HepG2 (cell line): Measurements from ENCODE around the gene SEC11A. TPM values are rescaled to one million over a fixed set of nuclear protein-coding genes. Genes with fewer than 3 reads are reported as not detected.

ENCODE experiments used
- ARID5B ChIP-seq: IDR thresholded peaks from 2 replicates; pipeline ENCODE4 v1.4.0; 2020; ENCODE audit warnings: mild to moderate bottlenecking, missing genetic modification reagents
- ATF4 ChIP-seq, 2 experiments: fragments of 450-650 bp in 1 of 2; sonication (generic) in 1 of 2; formaldehyde crosslinking; IDR thresholded peaks; 2 replicates each; pipeline versions ENCODE4 v1.5.0 to v1.8.0; 2020 to 2022; ENCODE audit warnings: mild to moderate bottlenecking in 1 of 2, missing genetic modification reagents in 1 of 2
- ATRX ChIP-seq: sonication (generic); formaldehyde crosslinking; IDR thresholded peaks from 2 replicates; pipeline ENCODE4 v1.4.0; 2020; ENCODE audit warnings: missing genetic modification reagents, borderline replicate concordance
- BCLAF1 ChIP-seq: fragments of 450-650 bp; IDR thresholded peaks from 2 replicates; pipeline ENCODE4 v1.6.1; 2017; ENCODE audit warnings: mild to moderate bottlenecking
- CREB1 ChIP-seq, 2 experiments: fragments of 450-650 bp in 1 of 2; IDR thresholded peaks; 2 replicates each; pipeline ENCODE4 v1.6.1; 2016 to 2017; ENCODE audit warnings: control low read depth in 1 of 2, mild to moderate bottlenecking in 1 of 2, missing compliant biosample characterization in 1 of 2, missing genetic modification characterization in 1 of 2
- DMAP1 ChIP-seq: IDR thresholded peaks from 2 replicates; pipeline ENCODE4 v1.6.1; 2016
- FOXA1 ChIP-seq, 2 experiments: fragments of 450-650 bp in 1 of 2; sonication (generic) in 1 of 2; formaldehyde crosslinking in 1 of 2; IDR thresholded peaks; 2 replicates each; pipeline versions ENCODE4 v1.4.0 to v1.6.1; 2016 to 2020; ENCODE audit warnings: missing genetic modification reagents in 1 of 2
- FOXC1 ChIP-seq: sonication (generic); formaldehyde crosslinking; IDR thresholded peaks from 2 replicates; pipeline ENCODE4 v1.8.0; 2022; ENCODE audit warnings: mild to moderate bottlenecking, missing genetic modification reagents, borderline replicate concordance
- GTF3A ChIP-seq: sonication (generic); formaldehyde crosslinking; conservative IDR thresholded peaks from 2 replicates; pipeline ENCODE4 v1.4.0; 2020; ENCODE audit warnings: mild to moderate bottlenecking, missing genetic modification reagents
- HOXA9 ChIP-seq: sonication (generic); formaldehyde crosslinking; IDR thresholded peaks from 2 replicates; pipeline ENCODE4 v1.8.1; 2022; ENCODE audit warnings: missing genetic modification reagents, mild to moderate bottlenecking, moderate library complexity, borderline replicate concordance
- JDP2 ChIP-seq: sonication (generic); formaldehyde crosslinking; IDR thresholded peaks from 2 replicates; pipeline ENCODE4 v1.8.1; 2022; ENCODE audit warnings: missing genetic modification reagents, borderline replicate concordance
- MTF2 ChIP-seq: sonication (generic); formaldehyde crosslinking; IDR thresholded peaks from 2 replicates; pipeline ENCODE4 v1.5.0; 2020; ENCODE audit warnings: missing genetic modification reagents, borderline replicate concordance
- NFATC3 ChIP-seq: sonication (generic); formaldehyde crosslinking; IDR thresholded peaks from 2 replicates; pipeline ENCODE4 v1.5.1; 2020; ENCODE audit warnings: mild to moderate bottlenecking, missing genetic modification reagents
- NONO ChIP-seq, 2 experiments: fragments of 450-650 bp in 1 of 2; sonication (generic) in 1 of 2; formaldehyde crosslinking in 1 of 2; IDR thresholded peaks in 1 of 2; conservative IDR thresholded peaks in 1 of 2; 2 replicates each; pipeline versions ENCODE4 v1.6.1 to v1.8.0; 2017 to 2022; ENCODE audit warnings: mild to moderate bottlenecking in 1 of 2, missing genetic modification reagents in 1 of 2, moderate library complexity in 1 of 2
- SCMH1 ChIP-seq: sonication (generic); formaldehyde crosslinking; IDR thresholded peaks from 2 replicates; pipeline ENCODE4 v1.9.0; 2021; ENCODE audit warnings: missing genetic modification reagents, mild to moderate bottlenecking, borderline replicate concordance
- STAT5B ChIP-seq: sonication (generic); formaldehyde crosslinking; IDR thresholded peaks from 2 replicates; pipeline ENCODE4 v1.4.0; 2020; ENCODE audit warnings: missing genetic modification reagents
- ZNF34 ChIP-seq: sonication (generic); formaldehyde crosslinking; IDR thresholded peaks from 2 replicates; pipeline ENCODE4 v1.4.0; 2020; ENCODE audit warnings: mild to moderate bottlenecking, missing genetic modification reagents, borderline replicate concordance
- ZNF550 ChIP-seq: sonication (generic); formaldehyde crosslinking; IDR thresholded peaks from 2 replicates; pipeline ENCODE4 v1.4.0; 2020; ENCODE audit warnings: mild to moderate bottlenecking, missing genetic modification reagents, borderline replicate concordance
- ZNF556 ChIP-seq: sonication (generic); formaldehyde crosslinking; IDR thresholded peaks from 2 replicates; pipeline ENCODE4 v1.4.0; 2020; ENCODE audit warnings: mild to moderate bottlenecking, missing genetic modification reagents, borderline replicate concordance
- polyA plus RNA-seq, 8 experiments: library from polyadenylated mRNA; depleted of rRNA in 3 of 8; stranded (reverse) in 7 of 8; unstranded in 1 of 8; fragments of >200 nt; fragmentation: Illumina TruSeq in 4 of 8; extraction: Trizol in 4 of 8; gene quantifications; 2 replicates each; pipeline versions ENCODE4 v1.2.1 to v1.2.3, GENCODE V29; 2011 to 2016; ENCODE audit warnings: low read depth in 4 of 8, missing spikeins in 1 of 8, mixed read lengths in 1 of 8; ENCODE audit not compliant: insufficient read depth in 1 of 8
- total RNA-seq, 5 experiments: library from RNA; depleted of rRNA; stranded (reverse); fragments of >200 nt; fragmentation: Illumina TruSeq; extraction: Trizol; gene quantifications; 2 replicates each; pipeline ENCODE4 v1.2.3, GENCODE V29; 2016; ENCODE audit warnings: low read depth in 1 of 5

Gene SEC11A
- total and polyA plus RNA-seq, 2 of the 13 experiments (the other 11 are each of a cell fraction or from before 2014, with no cell fraction given) = 141 to 230 TPM

- TF ChIP-seq FOXA1 (IDR thresholded peaks at IDR 0.05) = no peak
- TF ChIP-seq FOXA1 (CRISPR knock-in tag; IDR thresholded peaks at IDR 0.05) = peak; percentile 22; the same call in 1 of the 2 replicates
- TF ChIP-seq ARID5B (CRISPR knock-in tag) = peak; percentile 57; the same call in 1 of the 2 replicates
- TF ChIP-seq ZNF556 (CRISPR knock-in tag) = peak; percentile 80
- no peak for TF ChIP-seq BCLAF1
- no peak for TF ChIP-seq DMAP1 (CRISPR knock-in tag)
- TF ChIP-seq ATRX (CRISPR knock-in tag) = no peak
- TF ChIP-seq ZNF34 (CRISPR knock-in tag) = no peak
- TF ChIP-seq CREB1 (IDR thresholded peaks at IDR 0.05) = no peak
- no peak for TF ChIP-seq CREB1 (CRISPR knock-in tag; IDR thresholded peaks at IDR 0.05)
- TF ChIP-seq GTF3A (CRISPR knock-in tag) = no peak
- 0 out of 2 replicates have a peak, but pooled peaks have one; percentile 6 for TF ChIP-seq FOXC1 (CRISPR knock-in tag)
- no peak for TF ChIP-seq ZNF550 (CRISPR knock-in tag)
- 0 out of 2 replicates have a peak, but pooled peaks have one; percentile 44 for TF ChIP-seq HOXA9 (CRISPR knock-in tag)
- TF ChIP-seq NONO (IDR thresholded peaks at IDR 0.05) = no peak
- TF ChIP-seq NONO (CRISPR knock-in tag; conservative IDR thresholded peaks at IDR 0.05) = peak; percentile 84; the same call in 1 of the 2 replicates
- no peak for TF ChIP-seq STAT5B (CRISPR knock-in tag)
- no peak for TF ChIP-seq SCMH1 (CRISPR knock-in tag)
- no peak for TF ChIP-seq NFATC3 (CRISPR knock-in tag)
- peak; percentile 36; the same call in 1 of the 2 replicates for TF ChIP-seq JDP2 (CRISPR knock-in tag)
- peak; percentile 76; the same call in 1 of the 2 replicates for TF ChIP-seq MTF2 (CRISPR knock-in tag)
- TF ChIP-seq ATF4 (CRISPR knock-in tag; IDR thresholded peaks at IDR 0.05) = 0 out of 4 replicates have a peak, but pooled peaks of 1 of the 2 experiments have one; percentile 25
These were observed 82.4 kb downstream of the SEC11A start (continued) for GRCh38 chr15:84633311-84634227.
